ENCODE measurements around the gene AFF1.
"Not testable (repeated sequence)": the region's sequence is repeated elsewhere in the genome, so short reads cannot be mapped to it uniquely, and the experiment has no call there.

Gene AFF1

GRCh38 chr4:87037171-87037570 lies 102.4 kb downstream of the AFF1 start:
- not testable (repeated sequence) for DNase-seq (ENCODE audit: low spot score)

- no peak for DNase-seq (ENCODE audit: low spot score)
Measured at GRCh38 chr4:87037671-87038334, 103.0 kb downstream of the AFF1 start.

GRCh38 chr4:87038837-87039615 lies 104.2 kb downstream of the AFF1 start:
- no peak for DNase-seq (ENCODE audit: low spot score)

GRCh38 chr4:87041141-87041540 lies 106.3 kb downstream of the AFF1 start:
- DNase-seq (ENCODE audit: low spot score): no peak

- DNase-seq (ENCODE audit: low spot score): no peak
Measured at GRCh38 chr4:87042221-87042620, 107.4 kb downstream of the AFF1 start.

GRCh38 chr4:87042986-87043820 lies 108.4 kb downstream of the AFF1 start:
- DNase-seq (ENCODE audit: low spot score): no peak

- DNase-seq (ENCODE audit: low spot score): no peak
Measured at GRCh38 chr4:87044511-87045233, 109.9 kb downstream of the AFF1 start.

GRCh38 chr4:87045234-87045558 lies 110.4 kb downstream of the AFF1 start:
- no peak for DNase-seq (ENCODE audit: low spot score)

GRCh38 chr4:87045659-87046058 lies 110.8 kb downstream of the AFF1 start:
- no peak for DNase-seq (ENCODE audit: low spot score)

- DNase-seq (ENCODE audit: low spot score): no peak
Measured at GRCh38 chr4:87046121-87046551, 111.3 kb downstream of the AFF1 start.

- no peak for DNase-seq (ENCODE audit: low spot score)
Measured at GRCh38 chr4:87047281-87047798, 112.5 kb downstream of the AFF1 start.

- DNase-seq (ENCODE audit: low spot score): no peak
Measured at GRCh38 chr4:87049508-87049907, 114.7 kb downstream of the AFF1 start.

- no peak for DNase-seq (ENCODE audit: low spot score)
Measured at GRCh38 chr4:87050596-87050995, 115.8 kb downstream of the AFF1 start.

- no peak for DNase-seq (ENCODE audit: low spot score)
Measured at GRCh38 chr4:87051121-87051713, 116.4 kb downstream of the AFF1 start.

- DNase-seq (ENCODE audit: low spot score): no peak
Measured at GRCh38 chr4:87052615-87053014, 117.8 kb downstream of the AFF1 start.

- no peak for DNase-seq (ENCODE audit: low spot score)
Measured at GRCh38 chr4:87053176-87053658, 118.4 kb downstream of the AFF1 start.

GRCh38 chr4:87053802-87054767 lies 119.3 kb downstream of the AFF1 start:
- no peak for DNase-seq (ENCODE audit: low spot score)

GRCh38 chr4:87054900-87055299 lies 120.1 kb downstream of the AFF1 start:
- DNase-seq (ENCODE audit: low spot score): no peak

GRCh38 chr4:87055311-87055710 lies 120.5 kb downstream of the AFF1 start:
- DNase-seq (ENCODE audit: low spot score): no peak

- DNase-seq (ENCODE audit: low spot score): no peak
Measured at GRCh38 chr4:87056881-87057280, 122.1 kb downstream of the AFF1 start.
